ENCODE results near the gene MOSMO.
A peak's percentile ranks its signal among the peaks of the same experiment; 100 is the strongest.
"Not testable (repeated sequence)": the region's sequence is repeated elsewhere in the genome, so short reads cannot be mapped to it uniquely, and the experiment has no call there.

The MOSMO gene

GRCh38 chr16:22003195-22003594 lies 4.7 kb upstream of the MOSMO start:
- FAIRE-seq, result no peak

- FAIRE-seq, result no peak
Measured at GRCh38 chr16:22004341-22004740, 3.6 kb upstream of the MOSMO start.

- FAIRE-seq, result no peak
Measured at GRCh38 chr16:22005746-22006145, 2.2 kb upstream of the MOSMO start.

GRCh38 chr16:22006636-22007035 lies 1.3 kb upstream of the MOSMO start:
- no peak for FAIRE-seq

- no peak for FAIRE-seq
Measured at GRCh38 chr16:22007159-22007508, 777 bp upstream of the MOSMO start.

- no peak for FAIRE-seq
Measured at GRCh38 chr16:22008215-22009059, 526 bp downstream of the MOSMO start.

- no peak for FAIRE-seq
Measured at GRCh38 chr16:22010902-22011301, 3.0 kb downstream of the MOSMO start.

- FAIRE-seq, result peak; percentile 11
Measured at GRCh38 chr16:22012241-22012640, 4.3 kb downstream of the MOSMO start.

GRCh38 chr16:22013486-22013885 lies 5.6 kb downstream of the MOSMO start:
- no peak for FAIRE-seq

GRCh38 chr16:22014271-22014873 lies 6.5 kb downstream of the MOSMO start:
- FAIRE-seq, result peak; percentile 76

GRCh38 chr16:22016927-22017326 lies 9.0 kb downstream of the MOSMO start:
- FAIRE-seq, result no peak

GRCh38 chr16:22018559-22018958 lies 10.6 kb downstream of the MOSMO start:
- peak; percentile 47 for FAIRE-seq

GRCh38 chr16:22022151-22022550 lies 14.2 kb downstream of the MOSMO start:
- no peak for FAIRE-seq

GRCh38 chr16:22023505-22023904 lies 15.6 kb downstream of the MOSMO start:
- FAIRE-seq, result peak; percentile 6

- FAIRE-seq, result not testable (repeated sequence)
Measured at GRCh38 chr16:22024785-22025184, 16.9 kb downstream of the MOSMO start.

- FAIRE-seq, result no peak
Measured at GRCh38 chr16:22027633-22028032, 19.7 kb downstream of the MOSMO start.

GRCh38 chr16:22029632-22030031 lies 21.7 kb downstream of the MOSMO start:
- FAIRE-seq, result no peak

- FAIRE-seq, result no peak
Measured at GRCh38 chr16:22030087-22030812, 22.3 kb downstream of the MOSMO start.

- no peak for FAIRE-seq
Measured at GRCh38 chr16:22031483-22032083, 23.7 kb downstream of the MOSMO start.

- FAIRE-seq, result no peak
Measured at GRCh38 chr16:22034503-22034902, 26.6 kb downstream of the MOSMO start.

GRCh38 chr16:22035153-22035552 lies 27.2 kb downstream of the MOSMO start:
- FAIRE-seq, result no peak

GRCh38 chr16:22043882-22044281 lies 36.0 kb downstream of the MOSMO start:
- FAIRE-seq, result not testable (repeated sequence)

GRCh38 chr16:22045888-22046287 lies 38.0 kb downstream of the MOSMO start:
- not testable (repeated sequence) for FAIRE-seq
